Lung (tissue), 12 donors: ENCODE data around the gene DKK2. TPM values are rescaled to one million over a fixed set of nuclear protein-coding genes. Genes with fewer than 3 reads are reported as not detected.
A peak's percentile ranks its signal among the peaks of the same experiment; 100 is the strongest.

Experiments
- ATAC-seq: fragments of 200-7000 bp; cut with Tn5 transposase; one replicate; pipeline ENCODE4 v1.9.1; 2020; ENCODE audit warnings: moderate number of reproducible peaks; ENCODE audit not compliant: insufficient read depth, low FRiP score
- DNase-seq, 3 donors: peaks; one replicate each; pipeline ENCODE4 v3.0.0-alpha.2; 2013 to 2017
- H3K27ac ChIP-seq, 2 donors: one replicate each; pipeline ENCODE4 v1.5.1; 2013; ENCODE audit warnings: mild to moderate bottlenecking in 2 of 2, moderate library complexity in 2 of 2, control low read depth in 1 of 2, inconsistent platforms in 1 of 2, low read depth in 1 of 2, low read length in 1 of 2
- H3K27me3 ChIP-seq, 3 donors: one replicate each; pipeline ENCODE4 v1.5.1; 2013; ENCODE audit warnings: low read length in 2 of 3; ENCODE audit not compliant: control insufficient read depth in 3 of 3, insufficient read depth in 3 of 3
- H3K36me3 ChIP-seq, 4 donors: one replicate each; pipeline ENCODE4 v1.5.1; 2013; ENCODE audit warnings: low read length in 4 of 4, mild to moderate bottlenecking in 1 of 4, moderate library complexity in 1 of 4; ENCODE audit not compliant: control insufficient read depth in 4 of 4, insufficient read depth in 4 of 4
- H3K4me1 ChIP-seq, 5 donors: one replicate each; pipeline ENCODE4 v1.5.1; 2013; ENCODE audit warnings: low read length in 5 of 5, mild to moderate bottlenecking in 2 of 5, moderate library complexity in 1 of 5; ENCODE audit not compliant: control insufficient read depth in 5 of 5, insufficient read depth in 5 of 5
- H3K4me3 ChIP-seq: one replicate; pipeline ENCODE4 v1.5.1; 2013; ENCODE audit warnings: mild to moderate bottlenecking, control low read depth, moderate library complexity
- H3K9ac ChIP-seq, 2 donors: one replicate each; pipeline ENCODE4 v1.5.1; 2013; ENCODE audit warnings: low read length in 2 of 2, control low read depth in 1 of 2; ENCODE audit not compliant: insufficient read depth in 1 of 2
- H3K9me3 ChIP-seq, 4 donors: one replicate each; pipeline ENCODE4 v1.5.1; 2013; ENCODE audit warnings: low read length in 3 of 4, mild to moderate bottlenecking in 1 of 4, moderate library complexity in 1 of 4; ENCODE audit not compliant: control insufficient read depth in 4 of 4, insufficient read depth in 3 of 4
- WGBS, 2 donors: extraction: QIAGEN DNeasy Blood & Tissue Kit; methylation state at CpG; one replicate each; pipeline ENCODE4 v1.1.7; 2013; 5-methylcytosine and 5-hydroxymethylcytosine counted together
- polyA plus RNA-seq, 2 donors: library from polyadenylated mRNA; stranded (reverse); fragments of 200-250 nt; gene quantifications; one replicate each; pipeline ENCODE4 v1.2.1, GENCODE V29; 2013
- total RNA-seq, 2 donors: library from RNA; depleted of rRNA in 1 of 2; stranded (reverse); fragments of >200 nt in 1 of 2; gene quantifications; one replicate each; pipeline ENCODE4 v1.2.1, GENCODE V29; 2014 to 2021
- TF ChIP-seq, protein P1 (sequence below): IDR thresholded peaks from 2 replicates; pipeline ENCODE4 v1.5.1; 2012; ENCODE audit warnings: mild to moderate bottlenecking; ENCODE audit errors: control extremely low read depth, extremely low read depth
- donor health status: control.
- donor health status: control.
- donor health status: Bipolar disorder and iron deficiency.
- donor health status: healthy.
- donor health status: DM: yes; HTN: yes; CAD: no.

Gene DKK2
- total and polyA plus RNA-seq, 4 donors: 2.6 to 16.1 (median 4.7) TPM

DNA sequence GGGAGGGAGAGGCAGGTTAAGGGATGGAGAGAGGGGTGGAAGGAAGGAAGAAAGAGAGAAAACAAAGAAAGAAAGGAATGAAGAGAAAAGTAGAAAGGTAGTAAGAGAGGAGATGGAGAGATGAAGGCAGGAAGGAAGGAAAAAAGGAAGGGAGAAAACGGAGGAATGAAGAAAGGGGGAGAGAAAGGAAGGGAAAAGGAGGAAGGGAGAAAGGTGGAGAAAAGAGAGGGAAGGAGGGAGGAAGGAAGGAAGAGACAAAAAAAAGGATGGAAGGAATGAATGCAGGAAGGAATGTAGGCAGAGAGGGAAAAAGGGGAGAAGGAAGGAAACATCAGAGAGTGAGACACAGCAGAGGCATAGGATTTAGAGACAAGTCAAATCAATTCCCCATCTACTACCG lies 68.2 kb downstream of the DKK2 start:
- no peaks in the 10 kb centered on the region for H3K9me3 ChIP-seq
- H3K4me1 ChIP-seq: peaks cover 0 to 3% (median 0%) of the 10 kb centered on the region in 5 donors
- WGBS, 2 donors: 70 to 72% methylated on average over 2 of the region's 2 CpGs
- no peak overlapping the region for H3K4me3 ChIP-seq
- TF ChIP-seq, protein P1, sequence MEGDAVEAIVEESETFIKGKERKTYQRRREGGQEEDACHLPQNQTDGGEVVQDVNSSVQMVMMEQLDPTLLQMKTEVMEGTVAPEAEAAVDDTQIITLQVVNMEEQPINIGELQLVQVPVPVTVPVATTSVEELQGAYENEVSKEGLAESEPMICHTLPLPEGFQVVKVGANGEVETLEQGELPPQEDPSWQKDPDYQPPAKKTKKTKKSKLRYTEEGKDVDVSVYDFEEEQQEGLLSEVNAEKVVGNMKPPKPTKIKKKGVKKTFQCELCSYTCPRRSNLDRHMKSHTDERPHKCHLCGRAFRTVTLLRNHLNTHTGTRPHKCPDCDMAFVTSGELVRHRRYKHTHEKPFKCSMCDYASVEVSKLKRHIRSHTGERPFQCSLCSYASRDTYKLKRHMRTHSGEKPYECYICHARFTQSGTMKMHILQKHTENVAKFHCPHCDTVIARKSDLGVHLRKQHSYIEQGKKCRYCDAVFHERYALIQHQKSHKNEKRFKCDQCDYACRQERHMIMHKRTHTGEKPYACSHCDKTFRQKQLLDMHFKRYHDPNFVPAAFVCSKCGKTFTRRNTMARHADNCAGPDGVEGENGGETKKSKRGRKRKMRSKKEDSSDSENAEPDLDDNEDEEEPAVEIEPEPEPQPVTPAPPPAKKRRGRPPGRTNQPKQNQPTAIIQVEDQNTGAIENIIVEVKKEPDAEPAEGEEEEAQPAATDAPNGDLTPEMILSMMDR: no peak
- no peak overlapping the region for H3K27ac ChIP-seq
- ATAC-seq: no peak
- no peak overlapping the region for H3K9ac ChIP-seq
- H3K27me3 ChIP-seq: no peaks in the 10 kb centered on the region
- no peaks in the 10 kb centered on the region for H3K36me3 ChIP-seq
- DNase-seq: no peak

DNA sequence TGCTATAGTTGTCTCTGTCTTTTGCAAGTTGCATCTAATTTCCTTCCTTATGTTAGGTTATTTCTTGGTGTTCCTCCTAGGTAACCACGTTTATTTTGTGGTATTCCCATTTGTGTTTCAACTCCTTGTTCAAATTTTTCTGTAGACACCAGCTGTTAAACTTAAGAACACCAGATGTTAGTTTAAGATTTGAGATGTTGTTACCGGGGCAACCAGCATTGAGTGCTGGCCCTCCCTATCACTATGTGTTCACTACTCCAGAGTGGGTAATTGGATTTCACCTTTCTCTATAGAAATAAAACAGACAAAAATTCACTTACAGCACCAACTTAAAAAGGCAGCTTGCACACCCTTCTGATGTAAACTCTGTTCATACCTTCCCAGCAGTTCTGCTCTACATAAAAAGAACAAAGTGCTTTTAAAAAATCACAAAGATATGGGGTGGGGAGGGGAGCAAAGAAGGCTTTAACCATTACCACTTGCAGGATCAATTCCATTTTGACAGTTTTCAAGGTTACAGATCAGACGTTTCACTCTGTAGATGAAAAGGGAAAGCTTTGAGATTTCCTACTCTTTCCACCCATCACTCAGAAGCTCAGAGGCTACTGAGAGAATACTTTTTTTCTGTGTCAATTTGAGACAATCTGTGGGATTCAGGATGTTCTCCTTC lies 82.9 kb downstream of the DKK2 start:
- ATAC-seq: no peak
- H3K4me3 ChIP-seq: no peak overlapping the region
- no peaks in the 10 kb centered on the region for H3K4me1 ChIP-seq
- no peak overlapping the region for H3K9ac ChIP-seq
- TF ChIP-seq, protein P1: no peak
- peak in 1 of 3 donors; percentile 22 for DNase-seq
- no peak overlapping the region for H3K27ac ChIP-seq
- WGBS, 2 donors: 42 to 56% methylated on average over 3 of the region's 3 CpGs
- H3K36me3 ChIP-seq: no peaks in the 10 kb centered on the region
- no peaks in the 10 kb centered on the region for H3K27me3 ChIP-seq
- H3K9me3 ChIP-seq: no peaks in the 10 kb centered on the region

DNA sequence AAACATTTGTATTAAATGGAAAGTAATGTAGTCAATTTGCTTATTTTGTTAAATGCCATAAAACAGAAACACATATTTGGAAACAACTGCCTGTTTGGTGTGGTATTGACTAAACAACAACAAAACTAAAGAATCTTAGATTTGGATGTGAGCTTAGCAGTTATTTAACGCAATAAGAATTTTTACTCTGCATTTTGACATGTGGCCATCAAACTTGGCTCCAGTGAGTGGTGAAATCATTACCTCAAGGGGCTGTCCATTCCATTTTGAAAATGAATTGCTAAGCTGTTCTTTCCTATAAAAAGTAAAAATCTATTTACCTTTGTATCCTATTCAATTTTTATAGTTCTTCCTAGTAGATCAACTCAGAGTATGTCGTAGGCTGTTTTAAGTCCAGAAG lies 84.2 kb downstream of the DKK2 start:
- no peaks in the 10 kb centered on the region for H3K9me3 ChIP-seq
- no peak overlapping the region for H3K27ac ChIP-seq
- no peak for DNase-seq
- WGBS, 2 donors: 97 to 98% methylated on average over 2 of the region's 2 CpGs
- H3K27me3 ChIP-seq: no peaks in the 10 kb centered on the region
- ATAC-seq: no peak
- H3K4me3 ChIP-seq: no peak overlapping the region
- no peaks in the 10 kb centered on the region for H3K36me3 ChIP-seq
- no peak overlapping the region for H3K9ac ChIP-seq
- TF ChIP-seq, protein P1: no peak
- H3K4me1 ChIP-seq: no peaks in the 10 kb centered on the region

DNA sequence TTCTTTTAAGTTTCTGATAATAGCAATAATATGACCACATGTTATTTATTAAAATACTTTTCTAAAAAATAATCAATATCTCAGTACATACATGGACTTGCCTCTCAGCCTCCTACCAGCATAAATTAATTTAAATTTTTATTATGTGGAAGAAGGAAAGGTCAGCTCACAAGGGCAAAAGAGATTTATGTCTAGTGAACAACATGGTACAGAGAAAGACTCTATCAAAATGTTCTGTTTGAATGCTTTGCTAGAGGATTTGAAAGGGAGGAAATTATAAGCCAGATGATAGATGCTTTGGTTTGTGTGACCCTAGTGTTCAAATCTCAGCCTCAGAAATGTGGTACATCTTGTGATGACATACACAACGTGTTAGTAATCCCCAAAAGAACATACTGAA lies 94.3 kb downstream of the DKK2 start:
- Histone ChIP-seq H3K4me3 (no peak overlapping the region), H3K9me3 (no peaks in the 10 kb centered on the region), H3K36me3 (no peaks in the 10 kb centered on the region), H3K27me3 (no peaks in the 10 kb centered on the region), H3K4me1 (peaks cover 0 to 5% (median 0%) of the 10 kb centered on the region in 5 donors), H3K27ac (no peak overlapping the region), H3K9ac (no peak overlapping the region)
- DNase-seq (no peak), ATAC-seq (no peak)
- TF ChIP-seq, protein P1: no peak
- WGBS, 2 donors: 55 to 56% methylated on average over 1 of the region's 1 CpG
